Iris pigment epithelial cell (primary cell): Measurements from ENCODE around the gene LARP1B.
"Not testable (repeated sequence)": the region's sequence is repeated elsewhere in the genome, so short reads cannot be mapped to it uniquely, and the experiment has no call there.

ENCODE experiments used
- DNase-seq: peaks from one replicate; pipeline ENCODE4 v3.0.0-alpha.2; 2011; ENCODE audit warnings: low read depth

Gene LARP1B

DNA sequence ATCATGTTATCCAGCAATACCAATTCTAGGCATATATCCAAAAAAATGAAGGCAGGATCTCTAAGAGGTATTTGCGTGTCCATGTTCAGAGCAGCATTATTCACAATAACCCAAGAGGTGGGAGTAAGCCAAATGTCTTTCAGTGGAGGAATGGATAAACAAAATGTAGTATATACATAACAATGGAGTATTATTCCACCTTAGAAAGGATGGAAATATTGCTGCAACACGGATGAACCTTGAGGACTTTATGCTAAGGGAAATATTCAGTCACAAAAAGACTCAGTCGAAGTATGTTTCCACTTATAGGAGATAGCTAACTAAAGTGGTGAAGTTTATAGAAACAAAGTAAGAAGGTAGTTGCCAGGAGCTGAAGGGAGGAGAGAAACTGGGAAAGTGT lies 74.3 kb downstream of the LARP1B start:
- no peak for DNase-seq

GRCh38 chr4:128141866-128142265 lies 80.8 kb downstream of the LARP1B start:
- DNase-seq: peak; percentile 11

DNA sequence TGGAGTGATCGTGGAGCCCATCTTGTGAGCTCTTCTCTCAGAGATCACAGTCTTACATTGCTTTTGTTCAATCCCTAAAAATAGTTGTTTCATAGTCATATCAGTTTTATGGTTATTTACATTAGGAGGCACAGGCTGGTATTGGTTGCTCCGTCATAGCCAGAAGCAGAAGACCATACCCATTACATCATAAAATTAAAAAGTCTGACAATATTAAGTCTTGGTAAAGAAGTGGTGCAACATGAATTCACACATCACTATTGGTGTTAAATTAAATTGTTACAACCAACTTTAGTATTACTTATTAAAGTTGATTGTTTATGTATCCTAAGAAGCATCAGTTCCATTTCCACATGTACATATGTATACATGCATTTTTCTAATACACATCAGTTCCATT lies 84.6 kb downstream of the LARP1B start:
- DNase-seq: no peak

GRCh38 chr4:128153800-128154199 lies 92.7 kb downstream of the LARP1B start:
- DNase-seq: no peak

DNA sequence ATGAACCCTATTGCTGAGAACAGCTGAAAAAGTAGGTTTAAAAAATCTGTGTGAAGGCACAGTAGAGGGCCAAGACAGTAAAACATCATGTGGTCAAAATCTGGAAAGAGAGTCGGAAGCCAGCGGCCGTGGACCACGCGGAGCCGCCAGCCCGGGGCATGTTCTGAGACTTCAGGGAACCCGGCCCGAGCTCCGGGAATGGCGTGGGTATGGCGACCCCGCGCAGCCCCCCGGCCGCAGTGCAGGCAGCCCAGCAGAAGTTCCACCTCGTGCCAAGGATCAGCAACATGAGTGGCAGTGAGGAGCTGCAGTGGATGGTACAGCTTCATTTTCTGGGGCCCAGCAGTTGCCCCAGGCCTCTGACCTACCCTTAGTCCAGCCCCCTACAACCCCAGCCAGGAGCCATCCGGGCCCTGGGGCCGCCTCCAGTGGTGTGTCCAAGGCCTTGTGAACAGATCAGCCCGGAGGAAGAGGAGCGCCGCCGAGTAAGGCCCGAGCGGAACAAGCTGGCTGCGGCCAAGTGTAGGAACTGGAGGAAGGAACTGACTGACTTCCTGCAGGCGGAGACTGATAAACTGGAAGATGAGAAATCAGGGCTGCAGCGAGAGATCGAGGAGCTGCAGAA lies 94.2 kb downstream of the LARP1B start:
- DNase-seq: no peak

- no peak for DNase-seq
These were observed 94.9 kb downstream of the LARP1B start for GRCh38 chr4:128155874-128156456.

- not testable (repeated sequence) for DNase-seq
These were observed 95.4 kb downstream of the LARP1B start for GRCh38 chr4:128156472-128156871.

DNA sequence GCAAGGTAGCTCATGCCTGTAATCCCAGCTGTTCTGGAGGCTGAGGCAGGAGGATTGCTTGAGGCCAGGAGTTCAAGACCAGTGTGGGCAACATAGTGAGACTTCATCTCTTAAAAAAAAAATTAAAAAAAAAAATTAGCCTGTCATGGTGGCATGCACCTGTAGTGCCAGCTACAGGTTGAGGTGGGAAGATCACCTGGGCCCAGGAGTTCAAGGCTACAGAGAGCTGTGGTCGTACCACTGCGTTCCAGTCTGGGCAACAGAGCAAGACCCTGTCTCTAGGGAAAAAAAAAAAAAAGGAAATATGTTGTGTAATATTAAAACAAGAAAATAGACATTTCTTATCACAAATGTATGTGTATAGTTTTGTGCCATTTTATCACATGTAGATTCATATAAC lies 97.8 kb downstream of the LARP1B start:
- no peak for DNase-seq

- peak; percentile 92 for DNase-seq
These were observed 98.9 kb downstream of the LARP1B start for GRCh38 chr4:128159967-128160366.

DNA sequence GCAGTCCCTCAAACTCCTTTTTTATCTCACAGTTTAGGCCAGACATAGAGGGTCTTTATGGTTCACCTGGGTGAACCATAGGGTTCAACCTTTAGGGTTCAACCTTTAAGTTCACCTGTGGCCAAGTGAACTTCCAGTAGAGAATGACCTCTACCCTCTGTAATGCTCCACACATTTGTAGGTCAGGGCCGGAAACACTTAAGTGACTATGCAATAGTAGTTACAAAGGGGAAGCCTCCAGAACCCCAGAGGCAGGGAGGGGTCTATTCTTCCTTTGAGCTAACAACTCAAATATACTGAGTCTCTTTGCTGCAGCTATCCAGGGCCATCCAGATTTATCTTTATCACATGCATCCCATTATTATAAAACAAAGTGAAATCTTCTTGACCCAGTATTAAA lies 100.0 kb downstream of the LARP1B start:
- DNase-seq: no peak

DNA sequence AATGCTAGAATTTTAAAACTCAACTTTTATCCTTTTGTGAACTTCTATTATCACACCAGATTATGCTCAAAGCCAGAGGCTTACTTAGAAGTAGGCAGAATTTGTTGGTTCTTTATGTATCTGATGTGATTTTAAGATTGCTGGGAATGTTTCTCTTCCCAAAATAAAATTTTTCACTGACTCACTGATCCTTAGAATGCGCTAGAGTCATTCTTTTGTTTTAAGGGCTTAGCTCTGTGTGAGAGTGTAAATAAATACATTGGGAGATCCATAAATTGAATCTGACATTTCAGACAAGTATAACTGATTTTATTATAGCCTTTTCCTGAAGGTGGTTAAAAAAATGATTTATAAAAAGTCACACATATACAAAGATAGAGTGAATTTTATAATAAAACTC lies 101.3 kb downstream of the LARP1B start:
- DNase-seq: peak; percentile 26

DNA sequence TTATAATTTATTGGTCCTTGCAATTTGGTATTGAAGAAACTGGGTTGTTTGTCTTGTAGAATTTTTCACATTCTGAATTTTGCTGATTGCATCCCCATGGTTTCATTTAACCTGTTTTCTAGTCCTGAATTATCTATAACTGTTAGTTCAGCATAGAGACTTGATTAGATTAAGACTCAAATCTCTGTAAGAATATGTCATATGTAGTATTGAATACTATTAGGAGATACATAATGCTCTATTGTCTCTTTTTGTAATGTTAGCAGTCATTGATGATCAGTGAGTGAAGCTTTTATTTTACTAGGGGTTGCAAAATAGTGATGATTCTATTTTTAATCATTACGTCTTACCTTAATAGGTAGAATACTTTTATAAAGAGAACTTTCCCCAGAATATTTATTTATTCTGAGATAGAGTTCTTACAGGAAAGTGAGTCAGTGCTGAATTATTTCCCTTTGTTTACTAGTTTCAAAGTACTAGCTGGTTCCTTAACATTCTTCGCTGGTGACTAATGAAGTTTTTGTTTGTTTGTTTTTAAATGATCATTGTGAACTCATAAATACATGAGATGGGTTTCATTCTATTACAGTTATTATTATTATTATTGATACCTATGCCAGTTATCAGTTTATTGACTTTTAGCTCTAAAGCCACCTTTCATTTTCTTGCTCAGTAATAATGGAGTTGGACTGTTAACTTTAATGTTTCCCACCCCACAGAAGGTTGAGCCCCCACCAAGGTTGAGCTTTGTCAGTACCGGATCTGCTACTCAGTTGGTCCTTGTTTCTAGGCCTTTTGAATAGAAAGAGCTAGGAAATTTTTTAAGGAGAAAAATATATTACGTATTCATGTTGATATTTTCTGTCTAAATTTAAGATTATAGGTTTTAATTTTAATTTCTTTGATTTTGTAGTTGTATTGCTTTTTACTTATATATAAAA lies 102.3 kb downstream of the LARP1B start:
- peak; percentile 88 for DNase-seq

- no peak for DNase-seq
These were observed 105.9 kb downstream of the LARP1B start for GRCh38 chr4:128166982-128167381.

GRCh38 chr4:128168701-128169100 lies 107.6 kb downstream of the LARP1B start:
- DNase-seq: no peak

GRCh38 chr4:128169245-128169644 lies 108.1 kb downstream of the LARP1B start:
- no peak for DNase-seq

DNA sequence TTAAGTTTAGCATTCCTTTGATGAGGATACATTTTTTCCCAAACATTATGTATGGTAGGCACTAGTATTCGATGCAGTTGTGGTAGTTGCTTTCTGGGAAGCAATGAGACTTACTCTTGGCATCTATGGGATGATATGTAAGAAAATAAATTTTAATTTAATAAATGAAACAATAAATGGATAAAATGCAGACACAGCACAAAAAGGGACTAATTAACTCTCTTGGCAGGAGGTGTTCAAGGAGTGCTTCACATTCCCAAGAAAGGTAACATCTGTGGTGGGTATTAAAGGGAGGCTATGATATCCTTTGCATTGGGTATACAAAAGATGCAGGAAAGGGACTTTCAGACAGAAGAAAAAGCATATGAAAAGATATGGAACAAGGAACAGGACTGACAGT lies 115.5 kb downstream of the LARP1B start:
- DNase-seq: no peak

DNA sequence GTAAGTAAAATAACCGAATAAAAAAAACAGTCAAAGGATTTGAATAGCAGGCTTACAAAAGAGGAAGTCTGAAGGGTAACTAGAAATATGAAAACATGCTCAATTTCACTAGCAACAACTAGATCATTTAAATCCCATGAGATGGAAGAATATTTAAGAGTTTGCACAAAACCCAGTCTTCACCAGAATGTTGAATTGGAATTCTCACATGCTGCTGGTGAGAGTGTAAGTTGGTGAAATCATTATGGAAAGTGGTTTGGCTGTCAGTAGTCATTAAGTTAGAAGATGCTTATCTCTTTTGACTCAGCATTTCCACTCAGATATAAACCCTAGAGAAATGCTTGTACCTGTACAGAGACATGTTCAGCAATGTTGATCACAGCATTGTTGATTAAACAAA lies 116.4 kb downstream of the LARP1B start:
- DNase-seq: peak; percentile 56

- DNase-seq: no peak
These were observed 125.5 kb downstream of the LARP1B start for GRCh38 chr4:128186623-128187022.

GRCh38 chr4:128191115-128191781 lies 130.1 kb downstream of the LARP1B start:
- DNase-seq: peak; percentile 74

DNA sequence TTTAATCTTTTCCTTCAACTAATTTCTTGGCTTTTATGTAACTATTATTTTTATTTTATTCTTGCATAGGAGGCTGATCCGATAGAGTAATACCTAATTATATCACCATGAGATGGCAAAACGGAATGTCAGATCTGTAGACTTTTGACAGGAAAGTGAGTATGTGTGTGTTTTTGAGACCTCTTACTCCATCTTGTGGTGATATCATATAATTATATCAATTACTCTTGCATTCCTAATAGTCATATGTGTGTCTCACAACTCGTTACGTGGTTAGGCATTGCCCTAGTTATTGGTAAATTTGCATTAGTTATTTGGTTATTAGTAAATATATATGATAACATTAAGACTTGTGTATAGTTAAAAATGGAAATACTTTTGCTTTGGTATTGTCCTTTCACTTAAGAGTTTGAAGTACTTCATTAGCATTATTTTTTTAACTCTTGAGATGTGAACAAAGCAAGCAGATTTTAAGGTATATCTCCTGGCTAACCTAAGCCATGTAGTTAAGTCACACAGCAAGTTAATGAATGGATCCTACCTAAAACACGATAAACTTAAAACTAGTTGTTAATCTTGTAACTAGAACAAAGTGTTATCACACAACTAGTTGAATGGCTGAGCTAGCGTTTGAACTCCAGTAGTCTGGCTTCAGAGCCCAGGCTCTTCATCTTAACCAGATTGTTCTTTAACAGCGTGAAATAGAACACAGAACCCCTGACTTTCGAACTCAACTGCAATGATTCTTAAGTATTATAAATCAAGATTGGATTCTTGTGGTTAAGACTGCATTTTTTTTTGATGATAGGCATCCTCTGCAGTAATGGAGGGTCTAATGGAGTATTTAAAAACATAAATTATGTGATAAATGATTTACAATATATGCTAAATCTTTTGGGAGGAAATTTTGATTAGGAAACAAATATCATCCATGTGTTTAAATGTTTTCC lies 159.4 kb downstream of the LARP1B start:
- peak; percentile 84 for DNase-seq

DNA sequence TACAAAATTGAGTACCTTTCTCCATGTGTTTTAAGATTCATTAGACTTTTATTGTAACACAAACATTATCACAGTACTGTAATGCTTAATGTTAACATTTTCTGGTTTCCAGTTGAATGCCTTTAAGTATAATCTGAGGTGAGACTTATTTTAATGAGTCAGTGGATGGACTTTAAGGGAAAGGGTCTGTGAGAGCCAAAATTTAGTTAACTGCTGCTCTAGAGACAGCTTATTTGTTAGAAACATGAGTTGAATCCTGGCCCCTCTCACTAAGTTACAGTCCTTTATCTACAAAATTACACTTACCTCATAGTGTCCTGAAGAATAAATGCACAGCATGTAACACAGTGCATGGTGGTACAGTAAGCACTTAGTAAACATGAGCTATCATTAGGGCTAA lies 160.5 kb downstream of the LARP1B start:
- DNase-seq: no peak
